SU-DHL-6 (cell line): ENCODE results near the gene TPP1.

Source experiments
- EZH2phosphoT487 ChIP-seq: fragments of 200-600 bp; sonication (generic), shearing (Covaris generic); conservative IDR thresholded peaks from 2 replicates; pipeline ENCODE4 v1.6.1; 2018; ENCODE audit warnings: mild to moderate bottlenecking, antibody characterized with exemption, low read length, moderate library complexity, mixed read lengths
- TF ChIP-seq, protein P1 (sequence below): fragments of 200-600 bp; sonication (generic); IDR thresholded peaks from one replicate; pipeline ENCODE4 v1.5.1; 2017; ENCODE audit warnings: antibody characterized with exemption, mild to moderate bottlenecking, low read length, moderate library complexity; ENCODE audit not compliant: insufficient read depth, poor library complexity, severe bottlenecking

GRCh38 chr11:6572215-6572614, 47.0 kb downstream of the TPP1 start:
- TF ChIP-seq, protein P1, sequence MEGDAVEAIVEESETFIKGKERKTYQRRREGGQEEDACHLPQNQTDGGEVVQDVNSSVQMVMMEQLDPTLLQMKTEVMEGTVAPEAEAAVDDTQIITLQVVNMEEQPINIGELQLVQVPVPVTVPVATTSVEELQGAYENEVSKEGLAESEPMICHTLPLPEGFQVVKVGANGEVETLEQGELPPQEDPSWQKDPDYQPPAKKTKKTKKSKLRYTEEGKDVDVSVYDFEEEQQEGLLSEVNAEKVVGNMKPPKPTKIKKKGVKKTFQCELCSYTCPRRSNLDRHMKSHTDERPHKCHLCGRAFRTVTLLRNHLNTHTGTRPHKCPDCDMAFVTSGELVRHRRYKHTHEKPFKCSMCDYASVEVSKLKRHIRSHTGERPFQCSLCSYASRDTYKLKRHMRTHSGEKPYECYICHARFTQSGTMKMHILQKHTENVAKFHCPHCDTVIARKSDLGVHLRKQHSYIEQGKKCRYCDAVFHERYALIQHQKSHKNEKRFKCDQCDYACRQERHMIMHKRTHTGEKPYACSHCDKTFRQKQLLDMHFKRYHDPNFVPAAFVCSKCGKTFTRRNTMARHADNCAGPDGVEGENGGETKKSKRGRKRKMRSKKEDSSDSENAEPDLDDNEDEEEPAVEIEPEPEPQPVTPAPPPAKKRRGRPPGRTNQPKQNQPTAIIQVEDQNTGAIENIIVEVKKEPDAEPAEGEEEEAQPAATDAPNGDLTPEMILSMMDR = no peak
- no peak for TF ChIP-seq EZH2phosphoT487
